Breast epithelium (tissue), 3 donors: ENCODE measurements around the gene WWP2.

Experiments used
- CTCF ChIP-seq, 3 donors: fragments of 450-650 bp; IDR thresholded peaks; one replicate each; pipeline ENCODE4 v1.5.1; 2016 to 2017; ENCODE audit warnings: antibody characterized with exemption in 3 of 3, mild to moderate bottlenecking in 3 of 3, moderate library complexity in 3 of 3
- POLR2A ChIP-seq: fragments of 450-650 bp; IDR thresholded peaks from one replicate; pipeline ENCODE4 v1.6.1; 2016; ENCODE audit warnings: antibody characterized with exemption, mild to moderate bottlenecking, moderate library complexity

GRCh38 chr16:69773260-69773947, 11.3 kb downstream of the WWP2 start:
- no peak for TF ChIP-seq CTCF (IDR thresholded peaks at IDR 0.05)
- no peak for TF ChIP-seq POLR2A
